Urothelium cell line (cell line): ENCODE data around the gene RINT1.
A peak's percentile ranks its signal among the peaks of the same experiment; 100 is the strongest.
"Not testable (repeated sequence)": the region's sequence is repeated elsewhere in the genome, so short reads cannot be mapped to it uniquely, and the experiment has no call there.

Source experiments
- DNase-seq: peaks from one replicate; pipeline ENCODE4 v3.0.0; 2011; ENCODE audit warnings: low spot score, mixed read lengths
- FAIRE-seq: peaks from 2 replicates; lab custom pipeline; 2011; peaks lifted over from hg19 to GRCh38; lab: Jason Lieb, UNC

Gene RINT1

DNA sequence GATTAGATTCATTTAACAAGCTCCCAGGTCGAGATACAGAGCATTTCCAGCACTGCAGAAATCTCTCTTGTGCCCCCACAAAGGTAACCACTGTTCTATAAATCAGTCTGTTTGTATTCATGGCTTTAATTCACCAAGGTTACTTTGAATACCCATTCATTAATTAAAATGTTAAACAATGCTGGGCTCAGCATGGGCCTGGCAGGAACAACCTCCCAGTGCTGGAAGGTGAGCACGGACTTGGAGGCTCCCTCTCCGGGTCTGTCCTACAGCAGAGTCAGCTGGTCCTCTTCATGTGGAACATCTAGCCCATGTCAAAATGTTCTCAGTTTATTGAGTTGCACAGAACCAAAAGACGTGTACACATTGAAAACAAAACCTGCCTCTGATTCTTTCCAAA is 64.9 kb downstream of the RINT1 start:
- DNase-seq, result no peak
- no peak for FAIRE-seq

DNA sequence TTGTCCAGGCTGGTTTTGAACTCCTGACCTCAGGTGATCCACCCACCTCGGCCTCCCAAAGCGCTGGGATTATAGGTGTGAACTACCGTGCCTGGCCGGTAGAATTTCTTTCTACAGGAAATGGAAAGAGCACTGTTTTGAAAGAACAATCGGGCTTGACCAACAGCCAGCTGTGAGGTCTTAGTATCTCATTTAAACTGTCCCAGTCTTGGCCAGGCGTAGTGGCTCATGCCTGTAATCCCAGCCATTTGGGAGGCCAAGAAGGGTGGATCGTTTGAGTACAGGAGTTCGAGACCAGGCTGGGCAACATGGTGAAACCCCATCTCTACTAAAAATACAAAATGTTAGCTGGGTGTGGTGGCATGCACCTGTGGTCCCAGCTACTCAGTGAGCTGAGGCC is 67.1 kb downstream of the RINT1 start:
- not testable (repeated sequence) for DNase-seq, FAIRE-seq

DNA sequence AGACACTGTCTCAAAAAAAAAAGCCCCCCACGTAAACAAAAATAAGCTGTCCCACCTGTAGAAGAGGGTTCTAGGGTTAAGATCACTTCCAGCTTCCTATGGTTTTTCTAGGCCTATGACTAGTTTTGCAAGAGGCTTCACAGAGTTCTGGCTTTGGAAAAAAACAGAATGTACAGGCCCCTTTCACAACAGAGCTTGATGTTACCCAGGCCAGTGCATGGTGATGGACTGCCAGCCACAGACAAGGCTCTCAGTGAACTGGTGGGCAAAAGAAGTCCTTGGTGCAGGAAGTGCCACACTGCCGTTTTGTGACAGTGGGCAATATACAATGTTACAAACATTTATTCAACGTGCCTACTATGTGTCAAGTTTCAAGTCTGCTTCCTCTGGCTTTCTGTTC is 67.5 kb downstream of the RINT1 start:
- FAIRE-seq (no peak), DNase-seq (no peak)

DNA sequence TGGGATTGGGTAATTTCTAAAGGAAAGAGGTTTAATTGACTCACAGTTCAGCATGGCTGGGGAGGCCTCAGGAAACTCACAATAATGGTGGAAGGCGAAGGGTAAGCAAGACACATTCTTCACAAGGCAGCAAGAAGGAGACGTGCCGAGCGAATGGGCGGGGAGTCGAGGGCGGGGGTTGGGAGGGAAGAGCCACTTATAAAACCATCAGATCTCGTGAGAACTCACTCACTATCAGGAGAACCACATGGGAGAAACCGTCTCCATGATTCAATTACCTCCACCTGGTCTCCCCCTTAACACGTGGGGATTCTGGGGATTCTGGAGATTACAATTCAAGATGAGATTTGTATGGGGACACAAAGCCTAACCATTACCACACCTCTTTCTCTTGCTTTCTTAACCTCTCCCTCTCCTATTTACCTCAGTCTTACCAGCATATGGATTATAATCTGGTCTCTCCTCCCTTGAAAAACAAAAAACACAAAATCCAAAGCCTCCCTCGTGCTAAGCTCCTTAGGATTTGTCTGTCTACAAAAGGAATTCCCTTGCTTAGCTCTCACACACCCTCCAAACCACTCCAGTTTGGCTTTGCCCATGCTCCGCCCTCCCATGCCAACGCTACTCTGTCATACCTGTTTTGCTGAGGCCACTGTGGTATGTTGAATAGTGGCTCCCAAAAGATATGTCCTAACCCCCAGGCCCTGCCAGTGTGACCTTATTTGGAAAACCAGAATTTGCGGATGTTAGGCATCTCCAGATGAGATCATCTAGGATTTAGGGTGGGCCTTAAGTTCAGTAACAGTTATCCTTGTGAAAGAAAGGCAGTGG is 68.9 kb downstream of the RINT1 start:
- DNase-seq (peak; percentile 31), FAIRE-seq (no peak)

DNA sequence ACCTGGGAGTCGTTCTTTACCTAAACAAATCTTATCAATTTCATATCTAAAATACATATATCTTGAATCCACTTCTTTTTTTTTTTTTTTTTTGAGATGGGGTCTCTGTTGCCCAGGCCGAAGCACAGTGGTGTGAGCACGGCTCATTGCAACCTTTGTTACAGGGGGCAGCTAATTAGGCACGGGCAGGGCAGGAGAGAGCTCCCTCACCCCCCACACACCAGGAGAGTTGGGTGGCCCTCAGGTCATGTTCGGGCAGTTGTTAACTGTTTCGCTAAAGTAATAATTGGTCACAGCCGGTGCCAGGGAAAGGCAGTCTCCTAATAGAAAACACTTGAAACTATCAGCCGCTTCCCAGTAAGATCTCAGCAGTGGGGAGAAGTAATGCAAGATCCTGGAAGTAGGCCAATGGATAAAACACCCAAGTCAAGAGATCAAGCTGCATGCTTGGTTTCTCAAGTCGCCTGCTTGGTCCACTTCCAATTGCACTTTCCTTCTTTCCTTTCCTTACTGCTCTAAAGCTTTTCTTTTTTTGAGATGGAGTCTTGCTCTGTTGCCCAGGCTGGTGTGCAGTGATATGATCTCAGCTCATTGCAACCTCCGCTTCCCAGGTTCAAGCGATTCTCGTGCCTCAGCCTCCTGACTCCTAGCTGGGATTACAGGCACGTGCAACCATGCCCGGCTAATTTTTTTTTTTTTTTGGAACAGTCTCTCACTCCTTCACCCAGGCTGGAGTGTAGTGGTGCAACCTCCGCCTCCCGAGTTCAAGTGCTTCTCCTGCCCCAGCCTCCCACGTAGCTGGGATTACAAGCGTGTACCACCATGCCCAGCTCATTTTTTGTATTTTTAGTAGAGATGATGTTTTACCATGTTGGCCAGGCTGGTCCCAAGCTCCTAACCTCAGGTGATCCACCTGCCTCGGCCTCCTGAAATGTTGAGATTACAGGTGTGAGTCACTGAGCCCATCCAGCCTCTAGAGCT is 70.6 kb downstream of the RINT1 start:
- FAIRE-seq, result no peak
- no peak for DNase-seq

DNA sequence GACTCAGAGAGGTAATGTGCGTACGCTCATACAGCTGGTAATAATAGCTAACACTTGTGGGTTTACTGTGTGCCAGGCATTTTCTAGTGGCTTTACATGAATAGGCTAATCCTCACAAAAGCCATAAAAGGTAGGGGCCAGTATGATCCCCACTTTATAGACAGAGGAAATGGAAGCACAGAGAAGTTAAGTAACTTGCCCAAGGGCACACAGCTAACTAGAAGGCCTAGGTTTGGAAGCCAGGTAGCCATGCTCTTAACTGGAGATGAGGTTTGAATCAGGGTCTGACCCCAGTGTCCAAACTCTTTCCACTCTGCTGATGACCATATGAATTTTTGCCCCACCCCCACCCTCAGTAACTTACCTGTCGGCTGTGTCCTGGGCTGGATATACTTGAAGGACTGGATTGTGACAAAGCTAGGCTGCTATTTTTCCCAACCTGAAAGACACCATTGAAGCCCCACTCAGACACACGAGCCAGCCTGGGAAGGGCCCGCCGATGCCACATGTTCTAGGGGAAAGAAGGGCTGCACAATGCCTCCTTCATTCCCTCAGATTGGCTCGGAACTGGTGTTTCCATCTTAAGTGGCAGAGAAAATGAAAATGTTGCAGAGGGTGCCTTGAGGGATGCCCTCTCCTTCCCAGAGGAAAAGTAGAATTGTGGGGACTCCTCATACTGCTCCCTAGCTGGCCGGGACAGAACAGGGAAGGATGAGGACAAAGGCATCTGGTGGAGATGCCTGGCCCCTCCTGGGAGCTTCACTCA is 78.3 kb downstream of the RINT1 start:
- no peak for FAIRE-seq
- no peak for DNase-seq

DNA sequence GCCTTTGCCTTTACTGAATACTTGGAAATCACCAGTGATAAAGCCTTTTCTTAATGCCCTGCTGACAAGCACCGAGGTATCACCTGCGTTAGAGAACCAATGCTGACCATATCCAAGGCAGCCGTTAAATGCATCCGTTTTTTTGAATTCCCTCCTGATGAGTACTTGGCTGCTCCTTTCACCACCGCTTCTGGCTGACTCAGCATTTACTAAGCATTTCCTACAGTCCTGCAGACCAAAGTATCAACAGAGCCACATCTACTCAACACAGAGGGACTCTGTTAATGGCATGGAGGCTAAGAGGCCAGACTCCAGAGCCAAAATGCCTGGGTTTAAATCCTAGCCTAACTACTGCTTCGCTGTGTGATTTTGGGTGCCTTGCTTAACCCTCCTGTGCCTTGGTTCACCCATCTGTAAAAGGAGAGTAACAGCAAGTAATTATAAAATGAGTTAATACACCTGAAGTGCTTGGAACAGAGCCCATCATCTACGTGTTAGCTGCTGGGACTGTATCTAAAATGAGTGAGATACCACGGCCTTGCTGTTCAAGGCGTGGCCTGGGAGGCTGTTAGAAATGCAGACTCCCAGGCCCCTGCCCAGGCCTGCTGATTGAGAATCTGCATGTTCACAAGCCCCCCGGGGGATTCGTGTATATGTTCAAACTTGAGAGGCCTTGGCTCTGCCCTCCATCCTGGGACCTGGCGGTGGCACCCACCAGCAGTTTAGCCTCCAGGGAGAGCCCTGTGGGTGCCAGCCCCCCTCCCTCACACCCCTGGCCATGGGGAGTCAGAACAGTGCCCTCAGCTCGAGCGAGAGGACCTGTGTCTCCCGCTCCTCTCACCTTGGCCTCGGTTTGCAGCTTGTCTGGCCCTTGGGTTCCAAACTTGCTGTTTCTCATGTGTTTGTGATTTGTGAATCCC is 80.1 kb downstream of the RINT1 start:
- FAIRE-seq (peak; percentile 88), DNase-seq (no peak)

DNA sequence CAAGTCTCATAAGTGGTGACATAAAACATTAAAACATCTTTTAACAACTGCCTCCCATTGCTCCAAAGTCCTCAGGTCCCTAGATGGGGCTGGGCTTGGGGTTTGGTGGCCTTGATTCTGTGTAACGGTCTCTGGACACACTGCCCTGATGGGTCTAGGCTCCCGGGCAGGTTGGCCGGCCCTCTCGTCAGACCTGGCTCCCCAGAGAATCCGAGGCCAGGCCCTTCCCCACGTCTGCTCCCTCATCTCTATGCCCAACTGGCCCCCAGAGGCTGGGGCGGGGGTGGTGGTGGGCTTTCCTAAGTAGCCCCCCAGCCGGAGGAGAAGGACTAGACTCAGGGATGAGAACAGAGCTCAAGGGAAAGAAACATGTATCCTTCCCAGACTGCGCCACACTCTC is 80.8 kb downstream of the RINT1 start:
- DNase-seq (no peak), FAIRE-seq (no peak)

DNA sequence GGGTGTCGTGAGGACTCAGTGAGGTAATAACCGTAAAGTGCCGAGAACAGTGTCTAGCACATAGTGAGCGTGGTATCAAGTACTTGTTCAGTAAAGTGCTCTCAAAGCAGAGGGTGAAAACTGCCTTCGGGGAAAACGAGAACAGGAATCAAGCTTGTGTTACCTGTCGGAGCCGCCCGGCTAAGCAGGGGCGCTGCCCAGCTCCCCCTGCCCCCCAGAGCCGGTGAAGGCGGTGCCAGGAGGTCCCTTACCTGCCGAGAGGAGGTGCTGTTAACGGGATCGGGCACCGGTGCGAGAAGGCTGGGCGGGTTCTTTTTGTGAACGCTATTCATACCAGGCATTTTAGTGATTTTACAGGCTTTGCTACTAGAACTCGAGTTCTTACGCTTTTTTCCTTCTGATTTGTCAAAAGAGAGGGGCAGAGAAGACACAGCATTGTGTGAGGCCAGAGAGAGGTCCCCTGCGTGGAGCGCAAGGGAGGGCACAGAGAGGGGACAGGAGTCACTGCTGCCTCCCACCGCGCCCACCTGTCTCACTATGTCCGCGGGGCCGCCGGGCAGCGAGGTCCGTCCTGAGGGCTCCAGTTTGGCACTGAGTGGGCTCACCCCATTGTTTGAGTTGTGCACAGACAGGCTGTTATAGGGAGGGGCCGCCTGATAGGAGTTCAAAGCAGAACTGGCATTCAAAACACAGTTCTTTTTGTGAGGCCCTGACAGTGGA is 81.8 kb downstream of the RINT1 start:
- DNase-seq (no peak), FAIRE-seq (no peak)

DNA sequence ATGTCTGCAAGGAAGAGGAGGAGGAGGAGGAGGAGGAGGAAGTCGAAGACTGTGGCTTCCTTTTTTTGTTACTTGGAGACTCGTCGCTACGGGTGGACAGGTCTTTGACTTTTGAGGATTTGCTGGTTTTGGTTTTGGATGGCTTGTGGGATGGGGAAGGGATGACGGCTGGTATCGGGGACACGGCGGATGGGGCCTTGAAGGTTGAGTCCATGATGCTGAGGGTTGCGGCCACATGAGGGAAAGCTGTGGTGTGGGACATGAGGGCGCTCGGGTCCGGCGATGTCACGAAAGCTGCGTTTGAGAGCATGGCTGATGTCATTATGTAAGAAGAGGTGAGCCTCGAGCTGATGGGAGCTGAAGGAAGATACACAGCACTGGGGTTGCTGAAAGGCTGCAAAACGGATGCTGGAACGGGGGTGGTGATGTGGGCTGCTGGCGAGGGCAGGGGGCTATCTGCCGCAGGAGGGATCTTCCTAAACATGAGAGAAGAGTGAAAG is 82.4 kb downstream of the RINT1 start:
- DNase-seq, result no peak
- FAIRE-seq, result no peak
